Measurements from ENCODE around the gene MARCHF3.

The MARCHF3 gene

DNA sequence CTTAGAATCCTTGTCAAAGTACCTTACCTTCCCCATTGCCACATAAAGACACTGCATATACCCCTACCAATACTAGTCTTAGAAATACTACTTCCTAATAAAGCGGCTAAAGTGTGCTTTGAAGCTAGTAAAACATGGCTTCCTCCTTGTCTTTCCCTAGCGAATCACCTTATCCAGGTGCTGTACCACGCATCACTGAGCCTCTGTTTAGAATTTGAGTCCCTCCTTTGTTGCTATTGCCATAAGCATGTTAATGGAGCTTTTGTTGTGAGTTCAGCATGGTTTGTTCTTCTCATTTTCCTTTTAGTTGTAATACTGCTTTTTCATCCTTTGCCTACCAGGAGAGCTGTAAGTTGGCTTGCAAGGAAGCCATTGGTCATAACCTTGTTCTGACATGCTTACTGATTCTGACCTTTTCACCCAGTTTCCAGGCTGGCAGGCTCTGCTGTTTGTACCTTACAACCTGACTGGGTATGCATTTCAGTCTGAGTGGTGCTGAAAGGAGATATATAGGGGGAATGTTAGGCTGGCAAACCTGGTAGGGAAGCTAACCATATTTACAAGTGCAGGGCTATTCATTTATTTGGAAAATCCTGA lies 203.6 kb downstream of the MARCHF3 start:
- H2AFZ ChIP-seq (ENCODE audit: low read length): no peak overlapping the region
- H3K79me2 ChIP-seq (ENCODE audit: insufficient read depth, low read length): 0 out of 2 replicates have a peak, but pooled peaks cover 9% of the 10 kb centered on the region
- H3F3A ChIP-seq (ENCODE audit: low read depth): no peaks in the 10 kb centered on the region
- H3K9me2 ChIP-seq (replicated peaks; ENCODE audit: low read depth, low read length): no peaks in the 10 kb centered on the region
- no peak for TF ChIP-seq EZH2phosphoT487 (IDR thresholded peaks at IDR 0.05; ENCODE audit: borderline replicate concordance)
- TF ChIP-seq, protein P1, sequence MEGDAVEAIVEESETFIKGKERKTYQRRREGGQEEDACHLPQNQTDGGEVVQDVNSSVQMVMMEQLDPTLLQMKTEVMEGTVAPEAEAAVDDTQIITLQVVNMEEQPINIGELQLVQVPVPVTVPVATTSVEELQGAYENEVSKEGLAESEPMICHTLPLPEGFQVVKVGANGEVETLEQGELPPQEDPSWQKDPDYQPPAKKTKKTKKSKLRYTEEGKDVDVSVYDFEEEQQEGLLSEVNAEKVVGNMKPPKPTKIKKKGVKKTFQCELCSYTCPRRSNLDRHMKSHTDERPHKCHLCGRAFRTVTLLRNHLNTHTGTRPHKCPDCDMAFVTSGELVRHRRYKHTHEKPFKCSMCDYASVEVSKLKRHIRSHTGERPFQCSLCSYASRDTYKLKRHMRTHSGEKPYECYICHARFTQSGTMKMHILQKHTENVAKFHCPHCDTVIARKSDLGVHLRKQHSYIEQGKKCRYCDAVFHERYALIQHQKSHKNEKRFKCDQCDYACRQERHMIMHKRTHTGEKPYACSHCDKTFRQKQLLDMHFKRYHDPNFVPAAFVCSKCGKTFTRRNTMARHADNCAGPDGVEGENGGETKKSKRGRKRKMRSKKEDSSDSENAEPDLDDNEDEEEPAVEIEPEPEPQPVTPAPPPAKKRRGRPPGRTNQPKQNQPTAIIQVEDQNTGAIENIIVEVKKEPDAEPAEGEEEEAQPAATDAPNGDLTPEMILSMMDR (conservative IDR thresholded peaks at IDR 0.05; ENCODE audit: low read length): no peak
- peaks cover 7% of the 10 kb centered on the region for H4K20me1 ChIP-seq (ENCODE audit: insufficient read depth, low read length, poor library complexity, severe bottlenecking)
- no peaks in the 10 kb centered on the region for H3K4me1 ChIP-seq (ENCODE audit: insufficient read depth, low read length, poor library complexity, severe bottlenecking)
- no peak overlapping the region for H3K4me2 ChIP-seq (ENCODE audit: low read depth, low read length, poor library complexity, severe bottlenecking)
- no peak overlapping the region for H3K4me3 ChIP-seq (ENCODE audit: low read length, poor library complexity, severe bottlenecking)
- no peaks in the 10 kb centered on the region for H3K9me3 ChIP-seq (ENCODE audit: insufficient read depth, low read depth, low read length)
- peaks cover 96% of the 10 kb centered on the region for H3K36me3 ChIP-seq (ENCODE audit: insufficient read depth, low read length)
- H3K9ac ChIP-seq (ENCODE audit: low read depth, low read length, poor library complexity, severe bottlenecking): no peak overlapping the region
- no peaks in the 10 kb centered on the region for H3K27me3 ChIP-seq (ENCODE audit: insufficient read depth, low read length, poor library complexity, severe bottlenecking)

DNA sequence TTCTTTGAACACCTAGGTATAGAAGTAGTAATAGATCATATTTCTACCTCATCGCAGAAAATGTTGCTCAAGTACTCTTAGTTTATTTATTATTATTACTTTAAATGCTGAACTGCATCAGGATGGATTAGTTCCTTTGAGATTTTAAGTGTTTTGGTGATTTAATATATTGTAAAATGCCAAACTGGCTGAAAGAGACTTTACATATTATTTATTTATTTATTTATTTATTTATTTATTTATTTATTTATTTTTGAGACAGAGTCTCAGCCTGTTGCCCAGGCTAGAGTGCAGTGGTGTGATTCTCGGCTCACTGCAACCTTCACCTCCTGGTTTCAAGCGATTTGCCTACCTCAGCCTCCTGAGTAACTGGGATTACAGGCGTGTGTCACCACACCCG lies 211.1 kb downstream of the MARCHF3 start:
- no peaks in the 10 kb centered on the region for H3K9me2 ChIP-seq (replicated peaks; ENCODE audit: low read depth, low read length)
- TF ChIP-seq EZH2phosphoT487 (IDR thresholded peaks at IDR 0.05; ENCODE audit: borderline replicate concordance): no peak
- TF ChIP-seq, protein P1 (conservative IDR thresholded peaks at IDR 0.05; ENCODE audit: low read length): no peak
- H3K4me1 ChIP-seq (ENCODE audit: insufficient read depth, low read length, poor library complexity, severe bottlenecking): no peaks in the 10 kb centered on the region
- no peaks in the 10 kb centered on the region for H3K9me3 ChIP-seq (ENCODE audit: insufficient read depth, low read depth, low read length)
- H3K79me2 ChIP-seq (ENCODE audit: insufficient read depth, low read length): peaks cover 28% of the 10 kb centered on the region
- H3K4me2 ChIP-seq (ENCODE audit: low read depth, low read length, poor library complexity, severe bottlenecking): no peak overlapping the region
- H3K36me3 ChIP-seq (ENCODE audit: insufficient read depth, low read length): peaks cover 88% of the 10 kb centered on the region
- peaks cover 29% of the 10 kb centered on the region for H4K20me1 ChIP-seq (ENCODE audit: insufficient read depth, low read length, poor library complexity, severe bottlenecking)
- no peaks in the 10 kb centered on the region for H3F3A ChIP-seq (ENCODE audit: low read depth)
- H3K4me3 ChIP-seq (ENCODE audit: low read length, poor library complexity, severe bottlenecking): no peak overlapping the region
- H3K27me3 ChIP-seq (ENCODE audit: insufficient read depth, low read length, poor library complexity, severe bottlenecking): no peaks in the 10 kb centered on the region
- no peak overlapping the region for H3K9ac ChIP-seq (ENCODE audit: low read depth, low read length, poor library complexity, severe bottlenecking)
- H2AFZ ChIP-seq (ENCODE audit: low read length): no peak overlapping the region

DNA sequence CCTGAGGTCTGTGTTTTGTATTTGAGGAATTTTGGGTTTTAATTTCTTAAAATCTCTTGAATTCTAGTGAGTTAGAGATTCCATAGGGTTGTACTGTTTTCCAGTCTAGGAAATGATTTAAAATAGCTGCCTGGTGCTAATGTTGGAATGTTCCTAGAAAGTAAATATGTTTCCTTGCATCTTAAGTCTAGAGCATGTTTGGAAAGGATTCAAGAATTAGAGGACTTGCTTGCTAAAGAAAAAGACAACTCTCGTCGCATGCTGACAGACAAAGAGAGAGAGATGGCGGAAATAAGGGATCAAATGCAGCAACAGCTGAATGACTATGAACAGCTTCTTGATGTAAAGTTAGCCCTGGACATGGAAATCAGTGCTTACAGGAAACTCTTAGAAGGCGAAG lies 211.6 kb downstream of the MARCHF3 start:
- H3F3A ChIP-seq (ENCODE audit: low read depth): no peaks in the 10 kb centered on the region
- no peaks in the 10 kb centered on the region for H3K9me3 ChIP-seq (ENCODE audit: insufficient read depth, low read depth, low read length)
- no peak overlapping the region for H3K9ac ChIP-seq (ENCODE audit: low read depth, low read length, poor library complexity, severe bottlenecking)
- no peaks in the 10 kb centered on the region for H3K27me3 ChIP-seq (ENCODE audit: insufficient read depth, low read length, poor library complexity, severe bottlenecking)
- H4K20me1 ChIP-seq (ENCODE audit: insufficient read depth, low read length, poor library complexity, severe bottlenecking): peaks cover 29% of the 10 kb centered on the region
- H3K4me2 ChIP-seq (ENCODE audit: low read depth, low read length, poor library complexity, severe bottlenecking): no peak overlapping the region
- H3K4me3 ChIP-seq (ENCODE audit: low read length, poor library complexity, severe bottlenecking): no peak overlapping the region
- TF ChIP-seq, protein P1 (conservative IDR thresholded peaks at IDR 0.05; ENCODE audit: low read length): no peak
- no peak for TF ChIP-seq EZH2phosphoT487 (IDR thresholded peaks at IDR 0.05; ENCODE audit: borderline replicate concordance)
- no peak overlapping the region for H2AFZ ChIP-seq (ENCODE audit: low read length)
- peaks cover 31% of the 10 kb centered on the region for H3K79me2 ChIP-seq (ENCODE audit: insufficient read depth, low read length)
- no peaks in the 10 kb centered on the region for H3K9me2 ChIP-seq (replicated peaks; ENCODE audit: low read depth, low read length)
- peaks cover 88% of the 10 kb centered on the region for H3K36me3 ChIP-seq (ENCODE audit: insufficient read depth, low read length)
- H3K4me1 ChIP-seq (ENCODE audit: insufficient read depth, low read length, poor library complexity, severe bottlenecking): no peaks in the 10 kb centered on the region

Measured in Loucy (cell line).